HepG2 (cell line): ENCODE data around the gene SERPINF2. TPM values are rescaled to one million over a fixed set of nuclear protein-coding genes. Genes with fewer than 3 reads are reported as not detected.

ENCODE experiments used
- CBX5 ChIP-seq: sonication (generic); formaldehyde crosslinking; IDR thresholded peaks from 2 replicates; pipeline ENCODE4 v1.4.0; 2020; ENCODE audit warnings: missing genetic modification reagents, borderline replicate concordance
- FOXA3 ChIP-seq: IDR thresholded peaks from 2 replicates; pipeline ENCODE4 v1.6.1; 2016; ENCODE audit warnings: missing genetic modification reagents, missing compliant biosample characterization
- GLMP ChIP-seq: sonication (generic); formaldehyde crosslinking; IDR thresholded peaks from 2 replicates; pipeline ENCODE4 v1.9.0; 2021; ENCODE audit warnings: missing genetic modification reagents, mild to moderate bottlenecking, borderline replicate concordance
- GMEB2 ChIP-seq: IDR thresholded peaks from 2 replicates; pipeline ENCODE4 v1.6.1; 2016; ENCODE audit warnings: missing biosample characterization, missing genetic modification reagents, low read depth
- HIC2 ChIP-seq: sonication (generic); formaldehyde crosslinking; IDR thresholded peaks from 2 replicates; pipeline ENCODE4 v1.9.0; 2022; ENCODE audit warnings: low read depth, missing genetic modification reagents
- SMC3 ChIP-seq: IDR thresholded peaks from 2 replicates; pipeline ENCODE4 v1.6.1; 2011; ENCODE audit warnings: low read length, improper control_type of control experiment
- SNAPC5 ChIP-seq: sonication (generic); formaldehyde crosslinking; IDR thresholded peaks from 2 replicates; pipeline ENCODE4 v1.8.1; 2023; ENCODE audit warnings: mild to moderate bottlenecking, missing genetic modification reagents, borderline replicate concordance
- SRSF4 ChIP-seq: fragments of 200-400 bp; formaldehyde crosslinking; IDR thresholded peaks from one replicate; pipeline ENCODE4 v1.6.1; 2018; ENCODE audit warnings: mild to moderate bottlenecking, low read depth, low read length, moderate library complexity; ENCODE audit not compliant: poor library complexity, severe bottlenecking
- TBP ChIP-seq: sonication (generic); formaldehyde crosslinking; IDR thresholded peaks from 2 replicates; pipeline ENCODE4 v1.5.0; 2020; ENCODE audit warnings: missing genetic modification reagents
- ZBTB1 ChIP-seq: sonication (generic); formaldehyde crosslinking; IDR thresholded peaks from 2 replicates; pipeline ENCODE4 v1.4.0; 2020; ENCODE audit warnings: missing genetic modification reagents, borderline replicate concordance
- ZNF138 ChIP-seq: sonication (generic); formaldehyde crosslinking; IDR thresholded peaks from 2 replicates; pipeline ENCODE4 v1.5.0; 2020; ENCODE audit warnings: mild to moderate bottlenecking, low read depth, missing genetic modification reagents
- ZNF317 ChIP-seq: sonication (generic); formaldehyde crosslinking; IDR thresholded peaks from 2 replicates; pipeline ENCODE4 v1.5.0; 2020; ENCODE audit warnings: mild to moderate bottlenecking, missing genetic modification reagents
- ZNF562 ChIP-seq: sonication (generic); formaldehyde crosslinking; IDR thresholded peaks from 2 replicates; pipeline ENCODE4 v1.8.0; 2022; ENCODE audit warnings: missing genetic modification reagents, borderline replicate concordance
- ZNF567 ChIP-seq: sonication (generic); formaldehyde crosslinking; IDR thresholded peaks from 2 replicates; pipeline ENCODE4 v1.8.1; 2023; ENCODE audit warnings: mild to moderate bottlenecking, missing genetic modification reagents, borderline replicate concordance
- ZNF687 ChIP-seq: sonication (generic); formaldehyde crosslinking; IDR thresholded peaks from 2 replicates; pipeline ENCODE4 v1.5.1; 2020; ENCODE audit warnings: mild to moderate bottlenecking, missing genetic modification reagents, moderate library complexity
- ZNF709 ChIP-seq: sonication (generic); formaldehyde crosslinking; IDR thresholded peaks from 2 replicates; pipeline ENCODE4 v1.5.0; 2020; ENCODE audit warnings: mild to moderate bottlenecking, missing genetic modification reagents
- ZNF737 ChIP-seq: sonication (generic); formaldehyde crosslinking; IDR thresholded peaks from 2 replicates; pipeline ENCODE4 v1.5.0; 2020; ENCODE audit warnings: missing genetic modification reagents, mild to moderate bottlenecking, borderline replicate concordance
- ZNF747 ChIP-seq: sonication (generic); formaldehyde crosslinking; IDR thresholded peaks from 2 replicates; pipeline ENCODE4 v1.8.1; 2023; ENCODE audit warnings: missing genetic modification reagents, mild to moderate bottlenecking, borderline replicate concordance
- ZNF768 ChIP-seq: sonication (generic); formaldehyde crosslinking; IDR thresholded peaks from 2 replicates; pipeline ENCODE4 v1.4.0; 2020; ENCODE audit warnings: missing genetic modification reagents
- ZNF790 ChIP-seq: sonication (generic); formaldehyde crosslinking; IDR thresholded peaks from 2 replicates; pipeline ENCODE4 v1.8.0; 2022; ENCODE audit warnings: missing genetic modification reagents, mild to moderate bottlenecking, borderline replicate concordance
- ZNF816 ChIP-seq: sonication (generic); formaldehyde crosslinking; IDR thresholded peaks from 2 replicates; pipeline ENCODE4 v1.8.0; 2022; ENCODE audit warnings: missing genetic modification reagents, mild to moderate bottlenecking, borderline replicate concordance
- ZNF839 ChIP-seq: sonication (generic); formaldehyde crosslinking; IDR thresholded peaks from 2 replicates; pipeline ENCODE4 v1.4.0; 2020; ENCODE audit warnings: missing genetic modification reagents, mild to moderate bottlenecking, borderline replicate concordance
- polyA plus RNA-seq, 8 experiments: library from polyadenylated mRNA; depleted of rRNA in 3 of 8; stranded (reverse) in 7 of 8; unstranded in 1 of 8; fragments of >200 nt; fragmentation: Illumina TruSeq in 4 of 8; extraction: Trizol in 4 of 8; gene quantifications; 2 replicates each; pipeline versions ENCODE4 v1.2.1 to v1.2.3, GENCODE V29; 2011 to 2016; ENCODE audit warnings: low read depth in 4 of 8, missing spikeins in 1 of 8, mixed read lengths in 1 of 8; ENCODE audit not compliant: insufficient read depth in 1 of 8
- total RNA-seq, 5 experiments: library from RNA; depleted of rRNA; stranded (reverse); fragments of >200 nt; fragmentation: Illumina TruSeq; extraction: Trizol; gene quantifications; 2 replicates each; pipeline ENCODE4 v1.2.3, GENCODE V29; 2016; ENCODE audit warnings: low read depth in 1 of 5

Gene SERPINF2
- total and polyA plus RNA-seq, 2 of the 13 experiments (the other 11 are each of a cell fraction or from before 2014, with no cell fraction given), result 309 to 548 TPM

GRCh38 chr17:1735834-1736347 is 6.8 kb upstream of the SERPINF2 start (continued):
- TF ChIP-seq ZNF747 (CRISPR knock-in tag), result no peak; the same call in 1 of the 2 replicates
- TF ChIP-seq SMC3, result no peak
- no peak for TF ChIP-seq ZNF790 (CRISPR knock-in tag)
- no peak for TF ChIP-seq HIC2 (CRISPR knock-in tag)
- no peak for TF ChIP-seq ZNF687 (CRISPR knock-in tag)
- no peak for TF ChIP-seq TBP (CRISPR knock-in tag)
- 0 out of 2 replicates have a peak, but pooled peaks have one; percentile 59 for TF ChIP-seq ZNF138 (CRISPR knock-in tag)
- TF ChIP-seq ZNF317 (CRISPR knock-in tag), result no peak
- no peak for TF ChIP-seq ZNF816 (CRISPR knock-in tag)
- no peak for TF ChIP-seq ZBTB1 (CRISPR knock-in tag)
- no peak for TF ChIP-seq ZNF567 (CRISPR knock-in tag)
- TF ChIP-seq ZNF839 (CRISPR knock-in tag), result no peak
- TF ChIP-seq CBX5 (CRISPR knock-in tag), result no peak
- no peak for TF ChIP-seq ZNF737 (CRISPR knock-in tag)
- no peak for TF ChIP-seq ZNF709 (CRISPR knock-in tag)
- TF ChIP-seq ZNF562 (CRISPR knock-in tag), result no peak
- no peak for TF ChIP-seq SNAPC5
- no peak for TF ChIP-seq ZNF768
- no peak for TF ChIP-seq SRSF4
- no peak for TF ChIP-seq GMEB2 (CRISPR knock-in tag)
- no peak for TF ChIP-seq GLMP (CRISPR knock-in tag)
- no peak for TF ChIP-seq FOXA3
